Activated CD4-positive, CD25-positive, alpha-beta regulatory T cell treated with anti-CD3 and anti-CD28 coated beads, Interleukin-2, amount 50 U/mL, for 24 hours (primary cell): ENCODE results near the gene GPR21.

Experiments used
- ATAC-seq, 2 donors: fragments of 150-1000 bp; cut with Tn5 transposase; one replicate each; pipeline ENCODE4 v1.10.0; 2021; ENCODE audit warnings: mild to moderate bottlenecking in 1 of 2, moderate library complexity in 1 of 2

Gene GPR21

DNA sequence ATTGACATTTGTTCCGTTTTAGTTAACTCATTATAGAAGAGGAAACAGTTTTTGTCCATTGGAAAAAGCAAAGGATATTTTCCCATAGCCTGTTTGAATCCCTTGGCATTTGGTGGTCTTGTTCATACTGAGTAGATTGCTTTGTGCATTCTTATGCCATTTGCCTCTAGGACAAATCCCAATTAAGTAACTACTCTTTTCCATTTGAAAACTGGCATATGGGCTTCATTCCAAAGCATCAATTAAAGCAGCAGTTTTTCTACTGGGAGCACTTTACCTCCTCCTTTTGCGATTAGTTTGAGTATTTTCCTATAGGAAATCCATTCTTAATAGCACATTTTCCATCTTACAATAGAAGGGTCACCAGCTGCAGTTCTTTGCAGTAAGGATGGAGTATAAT lies 31.2 kb downstream of the GPR21 start:
- no peak for ATAC-seq

- no peak for ATAC-seq
Measured at GRCh38 chr9:123065196-123065595, 31.7 kb downstream of the GPR21 start.

DNA sequence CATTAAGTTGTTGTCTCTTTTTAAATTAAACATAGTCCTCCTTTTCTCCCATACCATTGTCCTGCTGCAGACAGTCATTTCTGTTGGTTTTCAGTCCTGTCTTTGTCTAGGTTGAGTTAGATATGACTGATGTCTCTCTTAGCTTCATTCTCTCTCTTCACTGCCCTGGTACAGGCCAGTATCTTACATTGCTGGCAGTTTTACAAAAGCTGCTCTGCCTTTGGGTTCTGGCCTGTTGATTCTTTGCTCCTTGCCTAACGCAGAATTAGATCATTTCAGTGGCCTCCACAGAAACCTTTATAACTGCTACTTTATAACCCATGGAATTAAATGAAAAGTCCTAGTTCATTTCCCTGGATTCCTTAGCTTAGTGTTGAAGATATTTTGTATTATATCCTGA lies 33.7 kb downstream of the GPR21 start:
- ATAC-seq, result no peak

DNA sequence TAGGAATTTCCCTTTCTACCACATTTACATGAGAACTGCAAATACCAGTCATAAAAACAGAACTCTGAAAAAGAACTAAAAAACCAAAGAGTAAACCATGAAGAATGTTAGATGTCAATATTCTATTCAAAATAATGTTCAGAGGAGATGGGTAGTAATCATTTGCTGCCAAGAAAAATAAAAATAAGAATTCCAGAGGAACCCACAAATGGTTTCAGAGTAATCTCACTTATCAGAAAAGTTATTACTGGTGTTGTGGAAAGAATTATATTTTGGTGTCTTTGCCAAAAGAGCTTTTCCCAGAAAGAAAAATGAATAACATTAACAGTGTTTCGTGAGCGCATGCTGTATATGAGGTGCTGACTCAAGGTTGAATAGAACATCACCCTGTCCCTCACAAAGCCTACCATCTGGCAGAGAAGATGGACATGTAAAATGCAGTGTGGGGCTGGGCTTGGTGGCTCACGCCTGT lies 35.6 kb downstream of the GPR21 start:
- ATAC-seq, result no peak

DNA sequence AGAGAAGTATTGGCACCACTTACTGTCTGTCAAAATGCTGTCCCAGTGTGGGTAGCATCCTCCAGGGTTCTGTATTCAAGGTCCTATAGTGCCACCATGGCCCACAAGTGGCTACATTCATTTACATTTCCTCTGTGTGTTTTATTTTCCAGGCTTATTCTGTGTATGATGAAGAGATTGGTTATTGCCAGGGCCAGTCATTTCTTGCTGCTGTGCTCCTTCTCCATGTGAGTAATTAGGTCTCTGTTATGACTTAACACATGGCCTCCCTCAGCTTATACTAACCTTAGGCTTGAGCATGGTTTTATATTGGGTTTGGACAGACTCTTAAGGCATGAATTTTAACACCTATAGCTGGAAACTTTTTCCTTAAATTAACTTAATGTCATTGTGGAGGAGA lies 36.7 kb downstream of the GPR21 start:
- ATAC-seq, result peak in 1 of 2 donors; percentile 62

- no peak for ATAC-seq
Measured at GRCh38 chr9:123072407-123072995, 39.0 kb downstream of the GPR21 start.

DNA sequence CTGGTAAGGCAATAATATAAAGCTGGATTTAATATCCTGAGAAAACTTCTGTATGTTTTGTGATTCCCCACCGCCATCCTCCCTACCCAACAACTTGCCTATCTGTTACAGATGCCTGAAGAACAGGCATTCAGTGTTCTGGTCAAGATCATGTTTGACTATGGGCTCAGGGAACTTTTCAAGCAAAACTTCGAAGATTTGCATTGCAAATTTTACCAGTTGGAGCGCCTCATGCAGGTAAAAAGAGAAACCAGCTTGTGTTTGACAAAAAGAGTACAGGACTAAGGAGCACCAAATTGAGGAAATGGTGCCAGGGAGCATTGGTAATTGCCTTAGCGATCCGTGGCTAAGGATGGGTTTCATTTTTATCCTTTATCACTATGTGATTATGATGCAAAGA lies 40.0 kb downstream of the GPR21 start:
- no peak for ATAC-seq

DNA sequence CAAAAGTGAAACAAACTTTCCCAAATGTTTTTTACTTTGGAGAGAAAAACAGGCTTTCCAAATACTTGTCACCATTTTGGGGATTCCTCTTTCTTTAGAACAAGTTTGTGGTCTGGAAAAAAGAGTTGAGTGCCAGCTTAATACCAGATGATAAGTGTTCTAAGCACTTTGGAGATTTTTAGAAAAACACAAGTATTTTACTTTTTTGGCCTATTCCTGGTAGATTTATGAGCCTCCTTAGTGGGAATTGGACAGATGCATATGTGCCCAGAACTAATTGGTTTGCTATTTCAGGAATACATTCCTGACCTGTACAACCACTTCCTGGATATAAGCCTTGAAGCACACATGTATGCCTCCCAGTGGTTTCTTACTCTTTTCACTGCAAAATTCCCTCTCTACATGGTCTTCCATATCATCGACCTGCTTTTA lies 40.5 kb downstream of the GPR21 start:
- no peak for ATAC-seq

DNA sequence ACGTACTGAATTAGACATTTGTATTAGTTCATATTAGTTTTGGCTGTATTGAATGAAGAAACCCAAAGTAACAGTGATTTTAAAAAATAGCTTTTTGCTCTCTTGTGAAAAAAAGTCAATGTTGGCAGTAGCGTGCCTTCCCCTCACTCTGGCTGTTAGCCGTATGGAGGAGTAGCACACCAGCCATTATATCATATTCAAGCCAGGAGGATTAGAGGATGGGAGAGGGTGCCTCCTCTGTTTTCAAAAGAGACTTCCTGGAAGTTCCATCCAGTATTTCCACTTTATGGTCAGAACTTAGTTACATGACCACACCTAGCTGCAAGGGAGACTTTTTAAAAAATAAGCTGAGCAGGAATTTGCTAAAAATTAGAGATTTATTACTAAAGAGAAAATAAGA lies 41.2 kb downstream of the GPR21 start:
- ATAC-seq, result no peak

- ATAC-seq, result no peak
Measured at GRCh38 chr9:123080444-123080843, 47.0 kb downstream of the GPR21 start.

DNA sequence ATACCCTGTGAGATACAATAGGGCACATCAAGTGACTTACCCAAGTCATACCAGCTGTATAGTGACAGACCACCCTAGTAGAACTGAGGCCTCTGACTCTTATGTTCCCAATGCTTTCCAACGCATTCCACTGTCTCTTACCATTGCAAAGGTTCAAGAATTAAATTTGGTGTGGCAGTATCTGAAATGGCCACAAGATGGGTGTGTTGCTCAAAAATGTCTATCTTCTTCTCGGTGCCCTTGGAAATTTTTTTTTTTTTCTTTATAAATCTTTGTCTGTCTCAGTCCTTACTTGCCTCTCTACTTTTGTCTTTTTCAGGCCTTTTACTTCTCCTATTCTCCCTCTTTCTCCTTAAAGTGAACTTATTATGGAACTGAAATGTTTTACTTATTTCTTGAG lies 48.4 kb downstream of the GPR21 start:
- ATAC-seq, result no peak

- no peak for ATAC-seq
Measured at GRCh38 chr9:123083680-123084079, 50.2 kb downstream of the GPR21 start.

GRCh38 chr9:123084256-123084655 lies 50.8 kb downstream of the GPR21 start:
- ATAC-seq, result no peak
